Astrocyte (in vitro differentiated cells and primary cell): ENCODE data around the gene BMX. TPM values are rescaled to one million over a fixed set of nuclear protein-coding genes. Genes with fewer than 3 reads are reported as not detected.
A peak's percentile ranks its signal among the peaks of the same experiment; 100 is the strongest.

Source experiments
- DNase-seq: peaks from one replicate; pipeline ENCODE4 v3.0.0-alpha.2; 2010; ENCODE audit warnings: low read depth
- FAIRE-seq: peaks from 2 replicates; lab custom pipeline; 2011; peaks lifted over from hg19 to GRCh38; lab: Jason Lieb, UNC
- H2AFZ ChIP-seq: 2 replicates; pipeline ENCODE4 v1.6.0; 2012; ENCODE audit warnings: low read depth, low read length, inconsistent platforms
- H3K27ac ChIP-seq: 2 replicates; pipeline ENCODE4 v1.5.1; 2011; ENCODE audit warnings: low read depth, low read length, inconsistent platforms
- H3K27me3 ChIP-seq: 2 replicates; pipeline ENCODE4 v1.6.0; 2011; ENCODE audit warnings: low read length, inconsistent platforms; ENCODE audit not compliant: insufficient read depth
- H3K36me3 ChIP-seq: 2 replicates; pipeline ENCODE4 v1.5.1; 2011; ENCODE audit warnings: low read length, inconsistent platforms; ENCODE audit not compliant: insufficient read depth
- H3K4me1 ChIP-seq: 2 replicates; pipeline ENCODE4 v1.5.1; 2011; ENCODE audit warnings: low read length, inconsistent platforms; ENCODE audit not compliant: insufficient read depth
- H3K4me2 ChIP-seq: 2 replicates; pipeline ENCODE4 v1.6.0; 2012; ENCODE audit warnings: low read length, inconsistent platforms
- H3K4me3 ChIP-seq: 2 replicates; pipeline ENCODE4 v1.5.1; 2011; ENCODE audit warnings: low read depth, mild to moderate bottlenecking, low read length, inconsistent platforms; ENCODE audit not compliant: insufficient read depth
- H3K79me2 ChIP-seq: 2 replicates; pipeline ENCODE4 v1.6.0; 2012; ENCODE audit warnings: mild to moderate bottlenecking, low read length, inconsistent platforms; ENCODE audit not compliant: insufficient read depth
- H3K9ac ChIP-seq: 2 replicates; pipeline ENCODE4 v1.6.0; 2012; ENCODE audit warnings: mild to moderate bottlenecking, low read length, inconsistent platforms
- H3K9me3 ChIP-seq: 2 replicates; pipeline ENCODE4 v1.5.1; 2012; ENCODE audit warnings: low read depth, mild to moderate bottlenecking, low read length, inconsistent platforms; ENCODE audit not compliant: insufficient read depth
- H4K20me1 ChIP-seq: 2 replicates; pipeline ENCODE4 v1.6.0; 2012; ENCODE audit warnings: low read length, inconsistent platforms; ENCODE audit not compliant: insufficient read depth
- H3K27ac Mint-ChIP-seq: one replicate; pipeline ENCODE4 v1.8.0; 2021; ENCODE audit warnings: mild to moderate bottlenecking, mixed read lengths; ENCODE audit not compliant: unreplicated experiment
- H3K27me3 Mint-ChIP-seq: one replicate; pipeline ENCODE4 v1.8.0; 2021; ENCODE audit warnings: low read depth, mixed read lengths; ENCODE audit not compliant: unreplicated experiment
- H3K36me3 Mint-ChIP-seq: one replicate; pipeline ENCODE4 v1.8.0; 2021; ENCODE audit warnings: low read depth, mixed read lengths; ENCODE audit not compliant: unreplicated experiment
- H3K4me1 Mint-ChIP-seq: one replicate; pipeline ENCODE4 v1.8.0; 2021; ENCODE audit warnings: low read depth, mixed read lengths; ENCODE audit not compliant: unreplicated experiment
- H3K4me3 Mint-ChIP-seq: one replicate; pipeline ENCODE4 v1.8.0; 2021; ENCODE audit warnings: mild to moderate bottlenecking, moderate library complexity, mixed read lengths; ENCODE audit not compliant: unreplicated experiment
- H3K9me3 Mint-ChIP-seq: one replicate; pipeline ENCODE4 v1.8.0; 2021; ENCODE audit warnings: mild to moderate bottlenecking, mixed read lengths; ENCODE audit not compliant: unreplicated experiment
- EZH2 ChIP-seq: IDR thresholded peaks from 2 replicates; pipeline ENCODE4 v1.6.1; 2012; ENCODE audit warnings: mild to moderate bottlenecking, low read length, inconsistent platforms; ENCODE audit not compliant: insufficient read depth
- total RNA-seq: library from RNA; stranded (reverse); gene quantifications from 2 replicates; pipeline ENCODE4 v1.2.1, GENCODE V29; 2021
- TF ChIP-seq, protein P1 (sequence below): IDR thresholded peaks from 2 replicates; pipeline ENCODE4 v1.5.1; 2011; ENCODE audit warnings: low read depth, mild to moderate bottlenecking, inconsistent platforms, low read length, moderate library complexity; ENCODE audit not compliant: insufficient read depth

Gene BMX
- total RNA-seq, 1 donor from 2014 or later = not detected

DNA sequence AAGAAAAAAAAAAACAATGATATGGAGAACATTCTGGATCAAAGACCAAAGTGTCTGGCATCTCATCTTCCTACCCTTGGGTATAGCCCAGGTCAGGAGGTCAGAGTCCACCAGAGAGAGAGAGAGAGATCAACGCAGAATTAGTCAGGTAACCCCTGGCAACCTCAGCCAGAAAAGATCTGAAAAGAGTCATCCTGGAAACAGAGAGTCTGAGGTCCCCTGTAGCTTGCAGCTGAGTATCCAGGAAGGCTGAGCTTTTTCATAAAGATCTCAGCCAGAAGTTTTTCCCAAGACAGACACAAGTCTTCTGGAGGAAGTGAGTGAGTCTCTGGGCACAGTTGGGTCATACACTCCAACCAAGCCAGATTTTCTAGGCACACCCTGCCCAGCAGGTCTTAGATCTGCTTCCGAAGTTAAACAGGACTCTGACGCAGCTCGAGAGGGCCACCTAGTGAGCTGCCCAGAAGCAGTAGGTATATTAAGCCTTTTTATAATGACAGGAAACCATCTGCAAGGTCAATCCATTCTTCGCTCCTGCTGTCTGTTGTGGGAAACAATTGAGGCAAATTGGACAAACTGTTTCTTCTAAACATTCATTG is 64.5 kb downstream of the BMX start:
- FAIRE-seq = peak; percentile 56
- Mint-ChIP-seq H3K4me1 (no peaks in the 10 kb centered on the region), H3K9me3 (no peaks in the 10 kb centered on the region), H3K27me3 (peaks cover 2% of the 10 kb centered on the region), H3K36me3 (no peaks in the 10 kb centered on the region), H3K4me3 (no peak overlapping the region), H3K27ac (no peak overlapping the region)
- Histone ChIP-seq H3K9ac (no peak overlapping the region), H3K79me2 (no peaks in the 10 kb centered on the region), H3K4me1 (no peaks in the 10 kb centered on the region), H4K20me1 (no peaks in the 10 kb centered on the region), H3K27ac (no peak overlapping the region), H3K27me3 (no peaks in the 10 kb centered on the region), H3K4me2 (no peak overlapping the region), H3K4me3 (no peak overlapping the region), H3K9me3 (no peaks in the 10 kb centered on the region), H3K36me3 (no peaks in the 10 kb centered on the region), H2AFZ (no peak overlapping the region)
- peak; percentile 21 for DNase-seq
- TF ChIP-seq, protein P1, sequence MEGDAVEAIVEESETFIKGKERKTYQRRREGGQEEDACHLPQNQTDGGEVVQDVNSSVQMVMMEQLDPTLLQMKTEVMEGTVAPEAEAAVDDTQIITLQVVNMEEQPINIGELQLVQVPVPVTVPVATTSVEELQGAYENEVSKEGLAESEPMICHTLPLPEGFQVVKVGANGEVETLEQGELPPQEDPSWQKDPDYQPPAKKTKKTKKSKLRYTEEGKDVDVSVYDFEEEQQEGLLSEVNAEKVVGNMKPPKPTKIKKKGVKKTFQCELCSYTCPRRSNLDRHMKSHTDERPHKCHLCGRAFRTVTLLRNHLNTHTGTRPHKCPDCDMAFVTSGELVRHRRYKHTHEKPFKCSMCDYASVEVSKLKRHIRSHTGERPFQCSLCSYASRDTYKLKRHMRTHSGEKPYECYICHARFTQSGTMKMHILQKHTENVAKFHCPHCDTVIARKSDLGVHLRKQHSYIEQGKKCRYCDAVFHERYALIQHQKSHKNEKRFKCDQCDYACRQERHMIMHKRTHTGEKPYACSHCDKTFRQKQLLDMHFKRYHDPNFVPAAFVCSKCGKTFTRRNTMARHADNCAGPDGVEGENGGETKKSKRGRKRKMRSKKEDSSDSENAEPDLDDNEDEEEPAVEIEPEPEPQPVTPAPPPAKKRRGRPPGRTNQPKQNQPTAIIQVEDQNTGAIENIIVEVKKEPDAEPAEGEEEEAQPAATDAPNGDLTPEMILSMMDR = peak; percentile 41
- no peak for TF ChIP-seq EZH2

DNA sequence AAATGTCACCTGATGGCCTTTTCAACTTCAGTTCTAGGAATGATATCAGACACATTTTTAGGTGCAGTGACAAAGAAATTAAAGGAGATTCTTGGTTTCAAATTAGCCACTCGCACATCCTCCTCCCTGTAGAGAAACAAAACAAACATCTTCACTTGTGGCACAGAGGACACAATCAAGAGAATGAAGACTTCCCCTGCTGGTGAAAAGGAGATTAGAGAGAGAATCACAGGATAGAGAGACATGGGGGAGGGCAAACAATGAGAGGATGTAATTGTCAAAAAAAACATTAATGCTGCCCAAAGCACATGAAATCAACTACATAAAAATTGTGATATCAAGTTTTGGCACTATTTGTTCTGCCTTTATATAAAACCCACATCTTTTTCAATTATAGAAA is 65.6 kb downstream of the BMX start:
- no peaks in the 10 kb centered on the region for H3K27me3 ChIP-seq
- no peak overlapping the region for H3K27ac ChIP-seq
- no peaks in the 10 kb centered on the region for H3K79me2 ChIP-seq
- Mint-ChIP-seq H3K27me3 (peaks cover 2% of the 10 kb centered on the region), H3K9me3 (no peaks in the 10 kb centered on the region), H3K4me3 (no peak overlapping the region), H3K27ac (no peak overlapping the region), H3K4me1 (no peaks in the 10 kb centered on the region), H3K36me3 (no peaks in the 10 kb centered on the region)
- H3K4me2 ChIP-seq = no peak overlapping the region
- FAIRE-seq = no peak
- no peak overlapping the region for H3K9ac ChIP-seq
- H3K4me3 ChIP-seq = no peak overlapping the region
- H3K4me1 ChIP-seq = no peaks in the 10 kb centered on the region
- no peak for DNase-seq
- H4K20me1 ChIP-seq = no peaks in the 10 kb centered on the region
- no peak overlapping the region for H2AFZ ChIP-seq
- TF ChIP-seq, protein P1 = no peak
- no peak for TF ChIP-seq EZH2
- no peaks in the 10 kb centered on the region for H3K9me3 ChIP-seq
- H3K36me3 ChIP-seq = no peaks in the 10 kb centered on the region

DNA sequence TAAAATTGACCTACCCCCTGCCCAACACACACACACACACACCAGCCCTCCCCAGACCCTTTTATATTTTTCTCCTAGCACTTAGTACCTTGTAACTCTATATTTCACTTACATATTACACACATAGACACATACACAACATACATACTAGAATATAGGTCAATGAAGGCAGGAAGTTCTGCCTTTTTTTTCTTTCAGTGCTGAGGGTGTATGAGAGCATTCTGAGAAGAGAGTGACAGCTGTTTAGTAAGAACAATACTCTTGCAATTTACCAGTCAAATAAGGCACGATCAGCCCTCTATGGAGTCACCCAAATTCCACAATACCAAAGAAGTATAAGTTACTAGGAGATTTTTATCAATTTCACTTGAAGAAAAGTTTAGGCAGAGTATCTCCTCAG is 66.7 kb downstream of the BMX start:
- Histone ChIP-seq H3K27ac (no peak overlapping the region), H3K36me3 (no peaks in the 10 kb centered on the region), H3K4me1 (no peaks in the 10 kb centered on the region), H3K4me2 (no peak overlapping the region), H3K79me2 (no peaks in the 10 kb centered on the region), H4K20me1 (no peaks in the 10 kb centered on the region), H3K9me3 (no peaks in the 10 kb centered on the region), H3K9ac (no peak overlapping the region), H2AFZ (no peak overlapping the region), H3K27me3 (no peaks in the 10 kb centered on the region), H3K4me3 (no peak overlapping the region)
- Mint-ChIP-seq H3K9me3 (no peaks in the 10 kb centered on the region), H3K27me3 (peaks cover 2% of the 10 kb centered on the region), H3K27ac (no peak overlapping the region), H3K36me3 (no peaks in the 10 kb centered on the region), H3K4me3 (no peak overlapping the region), H3K4me1 (no peaks in the 10 kb centered on the region)
- DNase-seq (no peak), FAIRE-seq (peak; percentile 72)
- TF ChIP-seq, protein P1 = no peak
- TF ChIP-seq EZH2 = no peak
